T-helper 17 cell (primary cell): ENCODE measurements around the gene CCL11. TPM values are rescaled to one million over a fixed set of nuclear protein-coding genes. Genes with fewer than 3 reads are reported as not detected.
"Not testable (repeated sequence)": the region's sequence is repeated elsewhere in the genome, so short reads cannot be mapped to it uniquely, and the experiment has no call there.

ENCODE experiments used
- ATAC-seq: fragments of 150-1000 bp; cut with Tn5 transposase; 2 replicates; pipeline ENCODE4 v1.10.0; 2021; ENCODE audit warnings: mild to moderate bottlenecking, moderate library complexity
- DNase-seq, 3 donors: peaks; one replicate each; pipeline versions ENCODE4 v3.0.0 to v3.0.0-alpha.2; 2020 to 2021
- H3K9me3 ChIP-seq: one replicate; pipeline ENCODE4 v1.7.0; 2013; ENCODE audit warnings: low read length, mild to moderate bottlenecking; ENCODE audit not compliant: control insufficient read depth, poor library complexity, severe bottlenecking
- H3K27ac Mint-ChIP-seq: one replicate; pipeline ENCODE4 v1.8.0; 2022; ENCODE audit warnings: mild to moderate bottlenecking, moderate library complexity, mixed read lengths
- H3K27me3 Mint-ChIP-seq: one replicate; pipeline ENCODE4 v1.8.0; 2022; ENCODE audit warnings: mixed read lengths
- H3K36me3 Mint-ChIP-seq: one replicate; pipeline ENCODE4 v1.8.0; 2022; ENCODE audit warnings: low read depth, mixed read lengths
- H3K4me1 Mint-ChIP-seq: one replicate; pipeline ENCODE4 v1.8.0; 2022; ENCODE audit warnings: mild to moderate bottlenecking, mixed read lengths
- H3K4me3 Mint-ChIP-seq: one replicate; pipeline ENCODE4 v1.8.0; 2022; ENCODE audit warnings: mild to moderate bottlenecking, moderate library complexity, mixed read lengths
- total RNA-seq, 4 donors: library from RNA in 2 of 4; stranded (reverse) in 2 of 4; gene quantifications; one replicate each; pipeline ENCODE4 v1.2.3 and lab custom pipeline; 2022 to 2026

The CCL11 gene
- total RNA-seq, 2 donors from 2014 or later: not detected

DNA sequence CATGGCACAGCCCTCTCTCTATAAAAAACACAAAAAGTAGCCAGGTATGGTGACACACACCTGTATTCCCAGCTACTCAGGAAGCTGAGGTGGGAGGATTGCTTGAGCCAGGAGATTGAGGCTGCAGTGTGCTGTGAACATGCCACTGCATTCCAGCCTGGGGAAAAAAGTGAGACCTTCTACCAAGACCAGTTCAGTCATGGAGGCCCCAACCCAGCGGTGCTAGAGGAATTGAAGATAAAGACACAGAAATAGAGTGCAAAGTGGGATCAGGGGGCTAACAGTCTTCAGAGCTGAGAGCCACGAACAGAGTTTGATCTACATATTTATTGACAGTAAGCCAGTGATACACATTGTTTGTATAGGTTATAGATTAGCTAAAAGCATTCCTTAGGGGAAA lies 18.1 kb downstream of the CCL11 start:
- Mint-ChIP-seq H3K4me1 (no peaks in the 10 kb centered on the region), H3K27me3 (peaks cover 58% of the 10 kb centered on the region), H3K36me3 (peaks cover 4% of the 10 kb centered on the region), H3K27ac (no peak overlapping the region), H3K4me3 (no peak overlapping the region)
- peaks cover under 1% of the 10 kb centered on the region for H3K9me3 ChIP-seq
- DNase-seq (no peak), ATAC-seq (no peak)

- H3K27ac Mint-ChIP-seq: no peak overlapping the region
- H3K36me3 Mint-ChIP-seq: peaks cover 4% of the 10 kb centered on the region
- H3K27me3 Mint-ChIP-seq: peaks cover 43% of the 10 kb centered on the region
- ATAC-seq (no peak), DNase-seq (no peak)
- no peak overlapping the region for H3K4me3 Mint-ChIP-seq
- H3K9me3 ChIP-seq: no peaks in the 10 kb centered on the region
- no peaks in the 10 kb centered on the region for H3K4me1 Mint-ChIP-seq
Observed at GRCh38 chr17:34305061-34305460, 19.5 kb downstream of the CCL11 start.

DNA sequence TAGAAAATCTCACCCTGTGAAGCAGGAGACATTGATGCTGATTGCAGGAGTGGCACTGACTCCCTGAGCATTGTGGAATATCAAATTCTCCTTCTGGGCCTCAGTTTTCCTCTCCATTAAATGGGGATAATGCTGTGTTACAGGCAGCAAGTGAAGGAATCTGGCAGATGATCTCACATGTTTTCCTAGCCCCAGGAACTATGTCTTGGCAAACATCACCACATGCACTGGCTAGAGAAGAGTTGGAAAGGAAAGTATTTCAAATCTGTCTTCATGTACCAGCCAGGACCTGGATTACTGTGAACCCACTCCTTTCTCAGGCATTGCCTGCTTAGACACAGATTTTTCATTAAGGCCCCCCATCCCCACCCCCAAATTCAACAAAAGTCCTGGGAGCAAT lies 20.1 kb downstream of the CCL11 start:
- no peaks in the 10 kb centered on the region for H3K9me3 ChIP-seq
- peaks cover 41% of the 10 kb centered on the region for H3K27me3 Mint-ChIP-seq
- no peaks in the 10 kb centered on the region for H3K4me1 Mint-ChIP-seq
- ATAC-seq (no peak), DNase-seq (no peak)
- H3K27ac Mint-ChIP-seq: no peak overlapping the region
- H3K36me3 Mint-ChIP-seq: peaks cover 4% of the 10 kb centered on the region
- no peak overlapping the region for H3K4me3 Mint-ChIP-seq

DNA sequence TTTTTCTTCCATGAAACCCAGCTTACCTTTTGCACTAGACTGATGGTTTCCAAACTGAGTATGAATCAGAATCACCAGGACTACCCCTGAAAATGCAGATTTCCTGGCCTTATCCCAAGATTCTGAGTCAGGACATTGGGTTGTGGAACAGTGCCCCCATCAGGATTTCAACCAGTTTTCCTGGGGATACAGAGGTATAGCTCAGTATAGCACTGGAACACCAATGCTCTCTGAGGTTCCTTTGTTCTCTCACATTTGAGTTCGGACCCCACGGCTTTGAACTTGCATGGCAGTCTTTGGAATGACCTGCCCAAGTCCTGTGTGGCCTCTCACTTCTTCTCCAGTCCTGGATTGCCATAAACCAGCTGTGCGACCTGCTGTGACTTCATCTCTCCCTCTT lies 20.9 kb downstream of the CCL11 start:
- Mint-ChIP-seq H3K27me3 (peaks cover 41% of the 10 kb centered on the region), H3K36me3 (peaks cover 4% of the 10 kb centered on the region), H3K27ac (no peak overlapping the region), H3K4me1 (no peaks in the 10 kb centered on the region), H3K4me3 (no peak overlapping the region)
- no peaks in the 10 kb centered on the region for H3K9me3 ChIP-seq
- no peak for DNase-seq
- no peak for ATAC-seq

DNA sequence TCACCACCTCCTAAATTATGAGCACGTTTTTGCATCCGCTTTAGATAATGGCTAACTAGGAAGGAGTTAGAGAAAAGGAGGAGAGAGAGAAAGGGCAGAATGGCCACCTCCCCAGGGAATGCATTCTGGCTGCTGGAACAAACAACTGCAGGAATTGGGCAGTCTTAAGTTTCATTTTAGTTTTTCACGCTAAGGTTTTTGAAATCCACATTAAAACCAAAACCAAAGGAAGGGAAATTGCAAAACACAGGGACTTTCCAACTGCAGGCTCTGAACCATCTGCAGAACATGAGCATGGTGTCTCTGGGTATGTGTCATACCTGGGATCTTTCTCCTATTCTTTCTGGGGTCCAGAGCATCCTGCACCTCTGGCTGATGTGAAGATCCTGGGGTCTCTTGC lies 21.6 kb downstream of the CCL11 start:
- no peak for DNase-seq
- H3K4me3 Mint-ChIP-seq: no peak overlapping the region
- H3K36me3 Mint-ChIP-seq: no peaks in the 10 kb centered on the region
- peaks cover 37% of the 10 kb centered on the region for H3K27me3 Mint-ChIP-seq
- no peak for ATAC-seq
- H3K4me1 Mint-ChIP-seq: no peaks in the 10 kb centered on the region
- no peaks in the 10 kb centered on the region for H3K9me3 ChIP-seq
- no peak overlapping the region for H3K27ac Mint-ChIP-seq

DNA sequence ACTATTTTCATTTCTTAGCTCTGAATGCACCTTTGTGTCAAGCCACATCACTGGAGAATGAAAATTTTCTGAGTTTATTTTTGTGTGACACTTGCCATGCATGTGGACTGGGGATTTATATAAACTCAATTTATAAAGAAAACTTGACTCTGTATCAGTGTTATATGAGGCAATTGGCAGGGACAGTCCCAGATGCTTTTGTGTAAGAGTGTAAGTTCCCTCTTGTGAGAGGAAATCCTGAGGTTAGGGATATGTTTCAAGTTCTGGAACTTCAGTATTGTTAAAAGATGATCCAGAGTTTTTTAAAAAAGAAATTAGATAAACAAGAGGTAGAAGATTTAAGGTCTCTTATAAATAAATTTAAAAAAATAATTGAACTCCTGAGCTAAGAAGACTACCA lies 22.8 kb downstream of the CCL11 start:
- Mint-ChIP-seq H3K4me3 (no peak overlapping the region), H3K36me3 (no peaks in the 10 kb centered on the region), H3K27me3 (peaks cover 48% of the 10 kb centered on the region), H3K27ac (no peak overlapping the region), H3K4me1 (no peaks in the 10 kb centered on the region)
- H3K9me3 ChIP-seq: no peaks in the 10 kb centered on the region
- ATAC-seq (no peak), DNase-seq (no peak)

DNA sequence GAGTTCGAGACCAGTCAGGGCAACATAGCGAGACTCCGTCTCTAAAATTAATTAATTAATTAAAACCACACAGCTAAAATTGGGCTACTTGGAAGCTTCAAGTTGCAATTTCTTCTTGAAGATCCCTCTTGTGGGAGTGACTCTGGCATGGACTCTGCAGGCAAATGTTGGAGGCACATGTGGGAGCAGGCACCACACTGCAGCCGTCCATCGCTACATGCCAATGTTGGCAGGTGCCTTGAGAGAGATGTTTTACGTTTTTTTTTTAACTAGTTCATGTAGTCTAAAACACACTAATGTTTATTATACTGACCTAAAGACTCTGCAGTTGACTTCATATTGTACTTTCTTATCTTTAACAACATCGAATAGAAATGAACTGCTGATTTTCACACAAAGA lies 25.7 kb downstream of the CCL11 start:
- no peaks in the 10 kb centered on the region for H3K36me3 Mint-ChIP-seq
- H3K27ac Mint-ChIP-seq: no peak overlapping the region
- ATAC-seq: no peak

DNA sequence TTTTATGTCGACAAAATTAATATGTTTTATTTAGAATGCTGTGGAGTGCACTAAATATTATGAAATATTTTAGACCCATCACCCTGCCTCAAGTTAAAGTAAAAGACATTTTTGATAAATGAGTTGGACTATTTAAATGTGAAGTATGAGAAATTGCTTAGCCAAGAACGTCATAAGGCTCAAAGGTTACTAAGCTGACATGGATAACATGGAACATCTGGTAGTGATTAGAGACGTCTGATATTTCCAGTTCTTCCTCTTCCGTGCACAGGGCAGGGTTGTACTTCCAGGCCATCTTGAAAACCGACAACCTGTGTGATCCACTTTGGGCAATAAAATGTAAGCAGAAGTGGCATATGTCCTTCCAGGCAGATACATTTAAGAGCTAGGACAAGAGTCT lies 26.5 kb downstream of the CCL11 start:
- no peaks in the 10 kb centered on the region for H3K9me3 ChIP-seq
- Mint-ChIP-seq H3K27me3 (peaks cover 58% of the 10 kb centered on the region), H3K4me3 (no peak overlapping the region), H3K4me1 (no peaks in the 10 kb centered on the region), H3K27ac (no peak overlapping the region), H3K36me3 (no peaks in the 10 kb centered on the region)
- ATAC-seq (no peak), DNase-seq (no peak)

More for the DNA sequence above, 25.7 kb downstream of the CCL11 start:
- H3K4me1 Mint-ChIP-seq: no peaks in the 10 kb centered on the region
- no peak for DNase-seq
- no peaks in the 10 kb centered on the region for H3K9me3 ChIP-seq
- H3K27me3 Mint-ChIP-seq: peaks cover 56% of the 10 kb centered on the region
- H3K4me3 Mint-ChIP-seq: no peak overlapping the region

- DNase-seq (no peak), ATAC-seq (no peak)
- H3K4me3 Mint-ChIP-seq: no peak overlapping the region
- no peak overlapping the region for H3K27ac Mint-ChIP-seq
- H3K36me3 Mint-ChIP-seq: no peaks in the 10 kb centered on the region
- no peaks in the 10 kb centered on the region for H3K9me3 ChIP-seq
- H3K4me1 Mint-ChIP-seq: no peaks in the 10 kb centered on the region
- peaks cover 54% of the 10 kb centered on the region for H3K27me3 Mint-ChIP-seq
Observed at GRCh38 chr17:34313164-34313563, 27.6 kb downstream of the CCL11 start.

GRCh38 chr17:34314279-34314678 lies 28.7 kb downstream of the CCL11 start:
- H3K9me3 ChIP-seq: no peaks in the 10 kb centered on the region
- H3K4me1 Mint-ChIP-seq: no peaks in the 10 kb centered on the region
- peaks cover 56% of the 10 kb centered on the region for H3K27me3 Mint-ChIP-seq
- no peak overlapping the region for H3K4me3 Mint-ChIP-seq
- H3K27ac Mint-ChIP-seq: no peak overlapping the region
- H3K36me3 Mint-ChIP-seq: no peaks in the 10 kb centered on the region
- ATAC-seq: no peak
- no peak for DNase-seq

GRCh38 chr17:34318474-34318873 lies 32.9 kb downstream of the CCL11 start:
- ATAC-seq (no peak), DNase-seq (no peak)
- Mint-ChIP-seq H3K36me3 (no peaks in the 10 kb centered on the region), H3K27ac (no peak overlapping the region), H3K27me3 (peaks cover 45% of the 10 kb centered on the region), H3K4me3 (no peak overlapping the region), H3K4me1 (no peaks in the 10 kb centered on the region)
- no peaks in the 10 kb centered on the region for H3K9me3 ChIP-seq

DNA sequence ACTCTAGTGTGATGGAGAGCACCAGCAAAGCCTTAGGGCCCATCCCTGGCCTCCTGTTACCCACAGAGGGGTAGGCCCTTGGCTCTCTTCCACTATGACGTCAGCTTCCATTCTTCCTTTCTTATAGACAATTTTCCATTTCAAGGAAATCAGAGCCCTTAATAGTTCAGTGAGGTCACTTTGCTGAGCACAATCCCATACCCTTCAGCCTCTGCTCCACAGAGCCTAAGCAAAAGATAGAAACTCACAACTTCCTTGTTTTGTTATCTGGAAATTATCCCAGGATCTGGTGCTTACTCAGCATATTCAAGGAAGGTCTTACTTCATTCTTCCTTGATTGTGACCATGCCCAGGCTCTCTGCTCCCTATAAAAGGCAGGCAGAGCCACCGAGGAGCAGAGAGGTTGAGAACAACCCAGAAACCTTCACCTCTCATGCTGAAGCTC lies 33.5 kb downstream of the CCL11 start, which contains the start of gene CCL8:
CCL8 (plus strand) TSS at position 397 of the 445 bp plus-strand sequence. CDS start 67 bp downstream, outside the sequence.
- DNase-seq (no peak), ATAC-seq (no peak)
- Mint-ChIP-seq H3K27ac (no peak within 1 kb of the TSS), H3K36me3 (no peaks in the 10 kb centered on the region), H3K27me3 (peaks cover 39% of the 10 kb centered on the region), H3K4me1 (no peaks in the 10 kb centered on the region), H3K4me3 (no peak within 1 kb of the TSS)
- H3K9me3 ChIP-seq: no peaks in the 10 kb centered on the region

DNA sequence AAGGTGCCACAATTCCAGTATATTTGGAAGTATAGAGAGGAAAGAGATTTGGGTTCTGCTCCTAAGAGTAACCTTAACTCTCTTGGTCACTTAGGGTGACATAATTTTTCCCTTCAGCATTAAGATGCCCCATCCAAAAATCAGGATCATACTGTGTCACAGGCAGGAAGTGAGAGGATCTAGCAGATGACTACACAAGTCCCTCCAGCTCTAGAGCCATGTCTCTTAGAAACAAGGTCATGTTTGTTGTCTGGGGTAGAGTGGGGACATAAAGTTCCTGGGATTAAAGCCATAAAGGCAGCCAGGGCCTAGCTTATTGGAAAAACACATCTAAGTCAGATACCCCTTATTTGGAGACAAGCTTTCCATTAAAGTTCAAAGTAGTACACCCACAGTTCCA lies 36.4 kb downstream of the CCL11 start:
- no peak for ATAC-seq
- H3K9me3 ChIP-seq: no peaks in the 10 kb centered on the region
- no peak for DNase-seq
- Mint-ChIP-seq H3K4me3 (no peak overlapping the region), H3K36me3 (no peaks in the 10 kb centered on the region), H3K27me3 (peaks cover 28% of the 10 kb centered on the region), H3K4me1 (no peaks in the 10 kb centered on the region), H3K27ac (no peak overlapping the region)

- not testable (repeated sequence) for H3K9me3 ChIP-seq, H3K36me3 Mint-ChIP-seq, H3K4me1 Mint-ChIP-seq, ATAC-seq, H3K27ac Mint-ChIP-seq, H3K4me3 Mint-ChIP-seq, DNase-seq
- peaks cover 37% of the 10 kb centered on the region for H3K27me3 Mint-ChIP-seq
Observed at GRCh38 chr17:34327580-34327979, 42.0 kb downstream of the CCL11 start.
